HEK293T (cell line): ENCODE measurements around the gene OR2G3.

ENCODE experiments used
- ARNT ChIP-seq: fragments of 450-650 bp; IDR thresholded peaks from 2 replicates; pipeline ENCODE4 v1.6.1; 2017; ENCODE audit warnings: mild to moderate bottlenecking
- BHLHE40 ChIP-seq: fragments of 450-650 bp; IDR thresholded peaks from 2 replicates; pipeline ENCODE4 v1.6.1; 2016; ENCODE audit warnings: mild to moderate bottlenecking, moderate library complexity, borderline replicate concordance
- CTBP1 ChIP-seq: fragments of 450-650 bp; IDR thresholded peaks from 2 replicates; pipeline ENCODE4 v1.6.1; 2016; ENCODE audit warnings: borderline replicate concordance
- ELF4 ChIP-seq: fragments of 450-650 bp; IDR thresholded peaks from 2 replicates; pipeline ENCODE4 v1.6.1; 2017; ENCODE audit warnings: antibody characterized with exemption
- FOXA1 ChIP-seq: fragments of 450-650 bp; IDR thresholded peaks from 2 replicates; pipeline ENCODE4 v1.6.1; 2016; ENCODE audit warnings: mild to moderate bottlenecking
- FOXK2 ChIP-seq: fragments of 450-650 bp; IDR thresholded peaks from 2 replicates; pipeline ENCODE4 v1.6.1; 2016; ENCODE audit warnings: mild to moderate bottlenecking
- HDGF ChIP-seq: fragments of 450-650 bp; IDR thresholded peaks from 2 replicates; pipeline ENCODE4 v1.6.1; 2017; ENCODE audit warnings: antibody characterized with exemption, borderline replicate concordance
- NFRKB ChIP-seq: fragments of 450-650 bp; IDR thresholded peaks from 2 replicates; pipeline ENCODE4 v1.6.1; 2016; ENCODE audit warnings: mild to moderate bottlenecking, moderate library complexity
- SP1 ChIP-seq: fragments of 450-650 bp; IDR thresholded peaks from 2 replicates; pipeline ENCODE4 v1.6.1; 2017
- SUZ12 ChIP-seq: fragments of 450-650 bp; IDR thresholded peaks from 2 replicates; pipeline ENCODE4 v1.6.1; 2016; ENCODE audit warnings: mild to moderate bottlenecking
- TF ChIP-seq, protein P1 (sequence below): fragments of 450-650 bp; IDR thresholded peaks from 2 replicates; pipeline ENCODE4 v1.6.1; 2016

DNA sequence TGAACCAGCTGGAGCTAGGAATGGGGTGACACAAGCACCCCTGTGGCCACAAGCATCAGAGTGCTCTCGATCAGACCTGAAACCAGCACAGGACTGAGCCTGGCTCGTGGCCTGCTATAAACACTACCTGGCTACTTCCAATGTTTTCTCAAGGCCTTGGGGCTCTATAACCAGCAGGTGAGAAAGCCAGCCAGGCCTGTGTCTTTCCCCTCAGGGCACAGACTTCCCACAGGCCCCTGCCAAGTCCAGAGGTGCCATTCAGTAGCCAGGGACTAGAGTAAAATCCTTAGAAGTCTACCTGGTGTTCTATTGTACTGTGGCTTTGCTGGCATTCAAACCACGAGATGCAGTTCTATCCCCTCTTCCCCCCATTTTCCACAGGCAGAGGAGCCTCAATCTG, 22.6 kb downstream of the OR2G3 start:
- no peak for TF ChIP-seq HDGF
- TF ChIP-seq ELF4 = no peak
- TF ChIP-seq CTBP1 = no peak
- TF ChIP-seq FOXA1 = no peak
- no peak for TF ChIP-seq SP1
- TF ChIP-seq NFRKB = no peak
- no peak for TF ChIP-seq ARNT
- TF ChIP-seq, protein P1, sequence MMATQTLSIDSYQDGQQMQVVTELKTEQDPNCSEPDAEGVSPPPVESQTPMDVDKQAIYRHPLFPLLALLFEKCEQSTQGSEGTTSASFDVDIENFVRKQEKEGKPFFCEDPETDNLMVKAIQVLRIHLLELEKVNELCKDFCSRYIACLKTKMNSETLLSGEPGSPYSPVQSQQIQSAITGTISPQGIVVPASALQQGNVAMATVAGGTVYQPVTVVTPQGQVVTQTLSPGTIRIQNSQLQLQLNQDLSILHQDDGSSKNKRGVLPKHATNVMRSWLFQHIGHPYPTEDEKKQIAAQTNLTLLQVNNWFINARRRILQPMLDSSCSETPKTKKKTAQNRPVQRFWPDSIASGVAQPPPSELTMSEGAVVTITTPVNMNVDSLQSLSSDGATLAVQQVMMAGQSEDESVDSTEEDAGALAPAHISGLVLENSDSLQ = no peak
- TF ChIP-seq BHLHE40 = no peak
- TF ChIP-seq SUZ12 = no peak
- no peak for TF ChIP-seq FOXK2
